ENCODE data around the gene AFF2. TPM values are rescaled to one million over a fixed set of nuclear protein-coding genes. Genes with fewer than 3 reads are reported as not detected.

The AFF2 gene
- total and polyA plus RNA-seq, 2 donors = 0.24 to 7.0 TPM

DNA sequence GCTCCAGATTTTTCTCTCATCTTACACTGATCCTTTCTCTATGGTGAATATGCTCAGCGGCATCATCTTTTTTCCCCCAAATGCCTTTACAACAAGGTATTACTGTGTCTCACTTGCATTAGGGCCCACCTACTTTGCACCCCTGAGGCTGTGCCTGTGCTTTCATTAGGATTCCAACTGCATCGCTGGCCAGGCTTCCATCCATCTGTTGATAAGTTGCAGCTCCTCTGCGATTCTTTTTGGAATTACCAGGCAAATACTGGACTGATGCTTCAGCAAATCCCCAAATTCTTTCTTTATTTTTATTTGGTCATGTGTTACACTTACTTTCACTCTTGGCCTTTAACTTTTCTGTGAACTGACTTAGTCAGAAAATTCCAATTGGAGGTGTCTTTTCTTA lies 77.3 kb downstream of the AFF2 start:
- Histone ChIP-seq H3K27ac (ENCODE audit: low read depth) (no peak overlapping the region), H3K4me3 (ENCODE audit: low read depth, low read length) (no peak overlapping the region), H3K4me1 (ENCODE audit: insufficient read depth) (no peaks in the 10 kb centered on the region), H3K36me3 (ENCODE audit: insufficient read depth) (no peaks in the 10 kb centered on the region)
- WGBS = 58% methylated on average over 3 of the region's 3 CpGs
- DNase-seq (ENCODE audit: extremely low spot score) = no peak

DNA sequence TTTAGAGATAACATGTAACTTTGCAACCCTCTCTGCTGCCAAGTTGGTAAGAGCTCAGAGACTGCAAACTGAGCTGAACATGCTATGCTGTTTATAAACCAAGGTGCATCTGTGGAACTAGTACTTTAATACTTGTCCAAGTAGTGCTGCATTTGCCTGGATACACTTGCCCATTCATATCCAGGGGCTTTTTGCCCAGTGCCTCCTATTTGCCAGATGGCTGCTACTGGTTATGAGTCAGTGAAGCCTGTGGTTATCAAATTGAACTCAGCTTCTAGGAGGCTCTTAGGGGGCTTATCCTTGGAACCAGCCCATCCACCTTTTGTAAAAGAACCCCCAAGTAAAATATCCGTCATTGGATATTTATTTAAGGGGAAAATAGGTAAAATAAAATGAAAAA lies 79.6 kb downstream of the AFF2 start:
- no peaks in the 10 kb centered on the region for H3K4me1 ChIP-seq (ENCODE audit: insufficient read depth)
- H3K4me3 ChIP-seq (ENCODE audit: low read depth, low read length) = no peak overlapping the region
- no peak overlapping the region for H3K27ac ChIP-seq (ENCODE audit: low read depth)
- no peak for DNase-seq (ENCODE audit: extremely low spot score)
- H3K36me3 ChIP-seq (ENCODE audit: insufficient read depth) = no peaks in the 10 kb centered on the region
- whole genome bisulfite sequencing = 66% methylated on average over 1 of the region's 1 CpG

DNA sequence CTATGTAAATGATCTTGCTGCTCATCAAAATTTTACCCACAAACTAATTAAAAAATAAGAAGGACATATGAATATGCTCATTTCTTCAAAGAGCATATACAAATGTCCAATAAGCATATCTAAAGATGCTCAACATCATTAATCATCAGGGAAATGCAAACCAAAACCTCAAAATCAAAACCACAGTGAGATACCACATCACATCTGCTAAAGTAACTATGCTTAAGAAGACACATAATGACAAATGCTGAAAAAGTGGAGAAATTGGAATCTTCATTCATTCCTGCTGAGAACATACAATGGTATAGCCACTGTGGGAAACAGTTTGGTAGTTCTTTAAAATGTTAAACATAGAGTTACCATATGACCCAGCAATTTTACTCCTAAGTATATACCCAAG lies 81.9 kb downstream of the AFF2 start:
- Histone ChIP-seq H3K4me1 (ENCODE audit: insufficient read depth) (no peaks in the 10 kb centered on the region), H3K27ac (ENCODE audit: low read depth) (no peak overlapping the region), H3K36me3 (ENCODE audit: insufficient read depth) (no peaks in the 10 kb centered on the region), H3K4me3 (ENCODE audit: low read depth, low read length) (no peak overlapping the region)
- no peak for DNase-seq (ENCODE audit: extremely low spot score)

DNA sequence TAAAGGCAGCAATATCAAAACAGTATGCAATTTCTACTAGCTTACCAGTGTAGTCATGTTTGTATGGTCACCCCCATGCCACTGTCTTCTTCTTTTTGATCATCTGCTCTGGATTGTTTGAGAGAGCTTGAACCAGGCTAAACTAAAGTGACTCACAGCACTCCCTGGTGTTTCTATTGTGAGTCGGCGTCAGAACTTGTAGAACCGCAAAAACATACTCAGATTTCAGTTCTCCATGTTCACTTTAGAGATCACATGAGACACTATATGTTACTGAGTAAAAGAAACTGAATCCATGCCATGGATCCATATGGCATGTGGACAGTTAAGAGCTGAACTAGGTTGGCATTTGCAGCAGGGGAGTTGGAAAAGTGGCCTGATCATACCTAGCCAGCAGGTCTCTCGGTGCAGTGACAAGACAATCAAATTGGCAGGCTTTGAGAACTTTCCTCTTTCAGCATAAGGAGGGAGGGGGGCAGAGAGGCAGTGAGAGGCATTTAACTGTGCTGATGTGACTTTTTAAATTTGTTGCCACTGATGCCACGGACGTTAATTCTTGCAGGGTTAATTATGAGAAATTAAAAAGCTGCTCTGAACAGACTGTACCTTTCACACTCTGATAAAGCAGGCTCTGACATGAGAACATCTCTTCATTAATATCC lies 88.4 kb downstream of the AFF2 start:
- no peak overlapping the region for H3K27ac ChIP-seq (ENCODE audit: low read depth)
- H3K36me3 ChIP-seq (ENCODE audit: insufficient read depth) = no peaks in the 10 kb centered on the region
- WGBS = 86% methylated on average over 6 of the region's 6 CpGs
- no peaks in the 10 kb centered on the region for H3K4me1 ChIP-seq (ENCODE audit: insufficient read depth)
- no peak overlapping the region for H3K4me3 ChIP-seq (ENCODE audit: low read depth, low read length)
- DNase-seq (ENCODE audit: extremely low spot score) = no peak

DNA sequence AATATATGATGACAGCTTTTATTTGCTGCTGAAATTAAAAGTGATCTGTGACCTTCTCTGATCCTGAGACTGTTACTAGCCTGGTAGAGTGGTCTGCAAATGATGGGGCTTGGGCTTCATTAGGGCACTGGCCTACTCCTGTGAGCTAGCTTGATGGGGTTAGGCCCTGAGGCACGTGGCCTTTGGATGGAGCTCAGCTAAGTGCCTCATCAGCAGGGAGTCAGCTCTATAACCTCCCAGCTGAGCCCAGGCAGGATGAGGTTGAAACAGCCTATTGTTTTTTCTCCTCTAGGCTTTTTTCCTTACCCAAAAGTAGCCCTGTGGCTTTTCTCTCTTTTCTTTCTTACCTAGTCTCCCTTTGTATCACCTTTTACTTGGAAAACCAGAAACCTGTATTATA lies 92.2 kb downstream of the AFF2 start:
- H3K4me1 ChIP-seq (ENCODE audit: insufficient read depth) = no peaks in the 10 kb centered on the region
- no peak overlapping the region for H3K4me3 ChIP-seq (ENCODE audit: low read depth, low read length)
- H3K27ac ChIP-seq (ENCODE audit: low read depth) = no peak overlapping the region
- DNase-seq (ENCODE audit: extremely low spot score) = no peak
- no peaks in the 10 kb centered on the region for H3K36me3 ChIP-seq (ENCODE audit: insufficient read depth)
- 65% methylated on average over 1 of the region's 1 CpG for WGBS

DNA sequence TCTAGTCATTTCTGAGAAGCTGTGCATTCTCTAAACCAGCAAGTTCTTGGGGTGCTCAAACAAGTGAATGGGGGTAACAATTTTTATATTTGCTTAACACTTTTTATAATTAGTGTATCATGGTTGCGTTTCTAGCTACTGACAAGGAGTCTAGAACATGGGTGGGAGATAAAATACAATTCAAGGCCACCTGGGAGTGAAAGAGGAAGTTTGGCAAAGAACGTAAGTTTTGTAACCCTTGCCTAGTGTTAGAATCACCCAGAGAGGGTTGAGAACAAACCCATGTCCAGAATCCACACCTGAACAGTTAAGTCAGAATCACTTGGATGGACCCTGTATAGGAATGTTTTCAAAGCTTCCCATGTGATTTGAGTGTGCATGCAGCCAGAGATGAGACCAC lies 92.7 kb downstream of the AFF2 start:
- Histone ChIP-seq H3K27ac (ENCODE audit: low read depth) (no peak overlapping the region), H3K4me1 (ENCODE audit: insufficient read depth) (no peaks in the 10 kb centered on the region), H3K36me3 (ENCODE audit: insufficient read depth) (no peaks in the 10 kb centered on the region), H3K4me3 (ENCODE audit: low read depth, low read length) (no peak overlapping the region)
- DNase-seq (ENCODE audit: extremely low spot score) = no peak
- whole genome bisulfite sequencing = 89% methylated on average over 2 of the region's 2 CpGs

DNA sequence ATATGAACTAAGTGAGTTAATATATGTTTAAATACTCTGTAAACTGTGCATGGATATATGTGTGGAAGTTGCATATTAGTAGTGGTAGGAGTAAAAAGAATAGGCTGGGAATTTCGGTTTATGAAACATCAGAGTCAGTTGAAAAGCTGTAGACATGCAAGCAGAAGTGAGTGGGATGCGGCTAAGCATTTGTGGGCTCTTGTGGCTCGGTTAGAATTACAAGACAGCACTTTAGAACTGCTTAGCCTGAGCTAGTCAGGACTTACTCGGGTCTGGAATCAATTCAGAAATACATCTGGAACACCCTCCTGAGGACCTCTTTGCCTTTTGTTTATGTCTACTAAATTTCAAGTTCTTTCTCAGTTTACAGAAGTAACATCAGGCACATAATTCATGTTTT lies 93.6 kb downstream of the AFF2 start:
- 37% methylated on average over 4 of the region's 4 CpGs for WGBS
- DNase-seq (ENCODE audit: extremely low spot score) = no peak
- H3K4me1 ChIP-seq (ENCODE audit: insufficient read depth) = no peaks in the 10 kb centered on the region
- H3K36me3 ChIP-seq (ENCODE audit: insufficient read depth) = no peaks in the 10 kb centered on the region
- H3K4me3 ChIP-seq (ENCODE audit: low read depth, low read length) = no peak overlapping the region
- no peak overlapping the region for H3K27ac ChIP-seq (ENCODE audit: low read depth)

DNA sequence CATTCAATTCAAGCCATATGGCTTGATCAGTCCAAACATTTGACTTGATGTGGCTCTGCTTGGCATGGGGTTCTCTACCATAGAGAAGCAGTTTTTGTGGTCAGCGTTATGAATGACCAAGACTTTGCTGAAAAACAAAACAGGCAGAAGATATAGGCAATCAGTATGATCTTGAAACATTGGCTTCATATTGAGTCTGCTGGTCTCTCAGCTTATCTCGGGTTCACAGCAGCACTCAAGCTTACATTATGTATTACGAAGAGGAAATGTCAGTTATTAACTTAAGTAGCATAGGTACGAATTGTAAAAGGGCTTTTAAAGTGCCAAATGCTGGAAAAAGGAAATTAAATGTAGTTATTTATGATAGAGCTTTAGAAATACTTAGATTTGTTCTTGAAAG lies 99.0 kb downstream of the AFF2 start:
- Histone ChIP-seq H3K27ac (ENCODE audit: low read depth) (no peak overlapping the region), H3K4me1 (ENCODE audit: insufficient read depth) (no peaks in the 10 kb centered on the region), H3K4me3 (ENCODE audit: low read depth, low read length) (no peak overlapping the region), H3K36me3 (ENCODE audit: insufficient read depth) (no peaks in the 10 kb centered on the region)
- 63% methylated on average over 4 of the region's 4 CpGs for WGBS
- no peak for DNase-seq (ENCODE audit: extremely low spot score)

DNA sequence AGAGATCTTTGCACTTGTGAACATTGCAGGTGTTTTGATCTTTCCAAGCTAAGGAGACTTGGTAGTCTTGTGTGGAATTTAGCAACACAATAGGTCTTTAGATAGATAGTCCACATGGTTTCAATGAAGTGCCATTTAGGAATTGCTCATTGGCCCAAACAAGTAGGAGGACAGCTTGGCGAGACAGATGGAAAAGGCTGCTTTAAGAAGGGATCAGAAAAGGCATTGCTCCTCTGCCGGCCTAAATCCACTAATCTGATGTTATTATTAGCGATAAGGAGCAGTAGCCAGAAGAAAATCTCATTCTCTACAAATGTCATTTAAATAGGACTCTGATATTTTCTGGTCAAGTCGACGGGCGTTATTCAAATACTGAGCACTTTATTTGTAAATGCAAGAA lies 99.7 kb downstream of the AFF2 start:
- no peak for DNase-seq (ENCODE audit: extremely low spot score)
- WGBS = 39% methylated on average over 6 of the region's 6 CpGs
- no peaks in the 10 kb centered on the region for H3K36me3 ChIP-seq (ENCODE audit: insufficient read depth)
- H3K27ac ChIP-seq (ENCODE audit: low read depth) = no peak overlapping the region
- H3K4me3 ChIP-seq (ENCODE audit: low read depth, low read length) = no peak overlapping the region
- no peaks in the 10 kb centered on the region for H3K4me1 ChIP-seq (ENCODE audit: insufficient read depth)

DNA sequence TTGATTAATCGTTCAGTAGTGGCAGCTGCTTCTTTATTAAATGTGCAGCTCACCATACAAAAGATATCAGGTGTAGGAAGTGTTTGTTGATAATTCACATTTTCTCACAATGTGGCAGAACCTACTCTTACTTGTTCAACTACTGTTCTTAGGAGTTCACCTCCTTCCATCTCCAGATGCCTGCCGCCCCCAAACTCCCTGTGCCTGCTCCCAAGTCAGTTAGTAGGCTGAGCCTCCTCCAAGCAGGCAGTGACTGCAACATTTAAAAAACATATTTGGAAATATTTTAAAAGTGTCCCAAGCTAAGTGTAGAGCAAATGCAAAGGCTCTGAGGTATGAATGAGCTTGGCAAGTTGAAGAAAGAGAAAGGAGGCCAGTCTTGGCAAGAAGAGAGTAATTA lies 100.2 kb downstream of the AFF2 start:
- no peaks in the 10 kb centered on the region for H3K4me1 ChIP-seq (ENCODE audit: insufficient read depth)
- H3K27ac ChIP-seq (ENCODE audit: low read depth) = no peak overlapping the region
- no peak overlapping the region for H3K4me3 ChIP-seq (ENCODE audit: low read depth, low read length)
- WGBS = 83% methylated on average over 2 of the region's 2 CpGs
- DNase-seq (ENCODE audit: extremely low spot score) = no peak
- H3K36me3 ChIP-seq (ENCODE audit: insufficient read depth) = no peaks in the 10 kb centered on the region

DNA sequence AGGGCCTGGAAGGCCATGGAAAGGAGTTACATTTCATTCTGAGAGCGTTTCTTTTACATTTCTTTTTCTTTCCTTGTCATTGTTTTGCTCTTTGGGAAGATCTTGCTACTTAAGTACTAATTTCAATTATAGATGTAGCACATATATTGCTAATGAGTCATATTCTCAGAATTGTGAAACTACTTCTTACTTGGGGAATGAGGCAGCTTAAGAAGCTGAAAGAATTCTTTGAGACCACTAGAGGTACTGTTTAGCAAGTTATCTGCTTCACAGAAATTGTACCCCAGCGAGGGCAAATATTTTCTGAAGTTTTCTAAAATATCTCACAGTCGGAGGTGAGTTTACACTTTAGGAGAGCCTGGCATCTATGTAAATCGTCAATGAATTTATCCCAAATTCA lies 100.6 kb downstream of the AFF2 start:
- Histone ChIP-seq H3K36me3 (ENCODE audit: insufficient read depth) (no peaks in the 10 kb centered on the region), H3K4me3 (ENCODE audit: low read depth, low read length) (no peak overlapping the region), H3K27ac (ENCODE audit: low read depth) (no peak overlapping the region), H3K4me1 (ENCODE audit: insufficient read depth) (no peaks in the 10 kb centered on the region)
- WGBS = 75% methylated on average over 4 of the region's 4 CpGs
- DNase-seq (ENCODE audit: extremely low spot score) = no peak

DNA sequence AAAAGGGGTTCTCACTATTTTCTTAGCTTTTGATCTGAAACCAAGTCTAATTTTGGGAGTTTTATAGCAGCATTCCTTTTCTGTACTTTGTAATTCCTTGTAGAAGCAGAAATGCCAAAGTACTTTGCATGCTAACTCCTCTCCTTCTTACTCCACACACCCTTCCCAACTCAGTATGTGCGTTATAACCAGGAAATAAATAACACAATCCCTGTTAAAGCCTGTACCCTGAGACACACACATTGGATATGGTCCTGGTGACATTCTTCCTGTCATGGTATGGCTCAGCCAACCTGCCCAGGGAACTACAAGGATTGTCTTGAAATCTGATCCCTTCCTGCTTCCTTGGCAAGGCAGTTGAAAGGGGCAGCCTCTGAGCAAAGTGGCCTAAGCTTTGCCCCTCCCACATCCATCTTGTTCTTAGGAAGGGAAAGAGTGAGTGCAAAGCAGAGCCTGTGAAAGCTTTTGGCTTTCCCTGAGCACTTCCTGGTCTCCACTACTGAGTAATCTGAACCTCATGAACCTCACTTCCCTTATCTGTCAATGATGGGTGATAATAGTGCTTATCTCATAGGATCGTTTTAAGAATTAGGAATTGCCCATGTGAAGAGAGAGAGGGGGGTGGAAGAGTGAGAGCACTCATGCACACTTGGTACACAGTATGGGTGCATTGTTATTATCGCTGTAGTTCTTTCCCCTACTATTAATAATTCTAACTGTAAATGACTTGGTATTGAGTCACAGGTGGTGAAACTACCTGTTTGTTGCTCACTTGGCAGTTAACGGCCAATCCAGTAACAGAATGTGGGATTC lies 109.3 kb downstream of the AFF2 start:
- Histone ChIP-seq H3K27ac (ENCODE audit: low read depth) (no peak overlapping the region), H3K4me1 (ENCODE audit: insufficient read depth) (no peaks in the 10 kb centered on the region), H3K36me3 (ENCODE audit: insufficient read depth) (no peaks in the 10 kb centered on the region), H3K4me3 (ENCODE audit: low read depth, low read length) (no peak overlapping the region)
- WGBS = 55% methylated on average over 4 of the region's 4 CpGs
- no peak for DNase-seq (ENCODE audit: extremely low spot score)

DNA sequence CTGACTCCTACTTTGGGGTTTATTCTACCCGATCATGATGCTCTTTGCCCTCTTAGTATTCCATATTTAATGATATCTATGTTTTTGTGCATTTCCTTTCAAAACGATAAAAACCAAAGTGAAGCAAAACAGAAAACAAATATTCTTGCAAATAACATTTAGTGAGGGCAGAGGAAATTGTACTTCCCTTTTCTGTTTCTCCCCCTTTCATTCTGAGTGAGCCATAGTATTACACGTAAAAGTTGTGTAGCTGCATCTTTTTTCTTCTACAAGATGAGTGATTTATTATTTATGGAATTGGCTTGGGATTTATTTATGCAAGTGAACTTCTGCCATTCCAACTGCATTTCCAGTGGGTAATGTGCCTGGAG lies 109.9 kb downstream of the AFF2 start:
- WGBS = 62% methylated on average over 3 of the region's 3 CpGs

DNA sequence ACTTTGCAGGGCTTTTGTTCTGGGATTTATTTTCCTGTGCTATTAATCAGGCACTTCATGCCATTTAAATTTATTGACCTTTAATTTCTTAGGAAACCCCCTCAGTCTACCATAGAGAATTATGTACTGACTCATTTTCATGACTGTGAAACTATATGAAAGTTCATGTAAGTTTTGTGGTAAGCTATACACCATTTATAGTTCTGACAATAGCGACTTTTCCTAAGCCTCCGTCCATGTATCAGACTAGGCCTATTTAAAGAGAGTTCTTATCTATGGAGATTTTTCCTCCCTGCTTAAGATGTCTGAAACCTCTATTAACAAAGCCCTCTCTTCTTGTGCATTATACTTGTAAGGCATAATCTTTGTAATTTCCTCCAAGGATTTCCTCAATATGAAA lies 111.6 kb downstream of the AFF2 start:
- DNase-seq (ENCODE audit: extremely low spot score) = no peak
- no peak overlapping the region for H3K4me3 ChIP-seq (ENCODE audit: low read depth, low read length)
- no peaks in the 10 kb centered on the region for H3K4me1 ChIP-seq (ENCODE audit: insufficient read depth)
- WGBS = 60% methylated on average over 2 of the region's 2 CpGs
- no peaks in the 10 kb centered on the region for H3K36me3 ChIP-seq (ENCODE audit: insufficient read depth)
- H3K27ac ChIP-seq (ENCODE audit: low read depth) = no peak overlapping the region

More for the DNA sequence above, 109.9 kb downstream of the AFF2 start:
- Histone ChIP-seq H3K27ac (ENCODE audit: low read depth) (no peak overlapping the region), H3K36me3 (ENCODE audit: insufficient read depth) (no peaks in the 10 kb centered on the region), H3K4me3 (ENCODE audit: low read depth, low read length) (no peak overlapping the region), H3K4me1 (ENCODE audit: insufficient read depth) (no peaks in the 10 kb centered on the region)
- no peak for DNase-seq (ENCODE audit: extremely low spot score)
